Glomerular visceral epithelial cell (primary cell): Measurements from ENCODE around the gene KIAA1217.

ENCODE experiments used
- DNase-seq: peaks from one replicate; pipeline ENCODE4 v3.0.0-alpha.2; 2016; ENCODE audit errors: extremely low spot score

Gene KIAA1217

GRCh38 chr10:24496906-24497305 is 288.0 kb downstream of the KIAA1217 start:
- no peak for DNase-seq

GRCh38 chr10:24501056-24501711 is 292.2 kb downstream of the KIAA1217 start:
- no peak for DNase-seq

GRCh38 chr10:24502006-24502405 is 293.1 kb downstream of the KIAA1217 start:
- no peak for DNase-seq

- no peak for DNase-seq
Observed at GRCh38 chr10:24502801-24503460, 294.0 kb downstream of the KIAA1217 start.

- peak; percentile 62 for DNase-seq
Observed at GRCh38 chr10:24503461-24504320, 294.8 kb downstream of the KIAA1217 start.

- DNase-seq, result no peak
Observed at GRCh38 chr10:24505759-24506158, 296.8 kb downstream of the KIAA1217 start.

GRCh38 chr10:24513155-24513554 is 304.2 kb downstream of the KIAA1217 start:
- DNase-seq, result peak; percentile 14

GRCh38 chr10:24515481-24515880 is 306.5 kb downstream of the KIAA1217 start:
- no peak for DNase-seq

- no peak for DNase-seq
Observed at GRCh38 chr10:24518411-24518810, 309.5 kb downstream of the KIAA1217 start.

- peak; percentile 54 for DNase-seq
Observed at GRCh38 chr10:24518981-24519597, 310.2 kb downstream of the KIAA1217 start.

GRCh38 chr10:24519950-24520349 is 311.0 kb downstream of the KIAA1217 start:
- no peak for DNase-seq

GRCh38 chr10:24524314-24524713 is 315.4 kb downstream of the KIAA1217 start:
- no peak for DNase-seq

- no peak for DNase-seq
Observed at GRCh38 chr10:24526085-24526649, 317.2 kb downstream of the KIAA1217 start.

- no peak for DNase-seq
Observed at GRCh38 chr10:24528946-24529345, 320.0 kb downstream of the KIAA1217 start.

GRCh38 chr10:24531439-24531838 is 322.5 kb downstream of the KIAA1217 start:
- DNase-seq, result no peak

- DNase-seq, result no peak
Observed at GRCh38 chr10:24533981-24534380, 325.0 kb downstream of the KIAA1217 start.

GRCh38 chr10:24536636-24537035 is 327.7 kb downstream of the KIAA1217 start:
- no peak for DNase-seq

GRCh38 chr10:24541239-24541753 is 332.4 kb downstream of the KIAA1217 start:
- no peak for DNase-seq

GRCh38 chr10:24542314-24543270 is 333.7 kb downstream of the KIAA1217 start:
- DNase-seq, result no peak

- no peak for DNase-seq
Observed at GRCh38 chr10:24544776-24545175, 335.8 kb downstream of the KIAA1217 start.
